Activated T-cell treated with anti-CD3 and anti-CD28 coated beads, Interleukin-2, amount 50 U/mL, for 24 hours (primary cell): Measurements from ENCODE around the gene CCL5.
"Not testable (repeated sequence)": the region's sequence is repeated elsewhere in the genome, so short reads cannot be mapped to it uniquely, and the experiment has no call there.

Source experiments
- DNase-seq: peaks from one replicate; pipeline ENCODE4 v3.0.0-alpha.2; 2020
- H3K27ac Mint-ChIP-seq: 2 replicates; pipeline ENCODE4 v1.8.0; 2020; ENCODE audit warnings: mild to moderate bottlenecking, mixed read lengths
- H3K27me3 Mint-ChIP-seq: 2 replicates; pipeline ENCODE4 v1.8.0; 2020; ENCODE audit warnings: mixed read lengths
- H3K36me3 Mint-ChIP-seq: 2 replicates; pipeline ENCODE4 v1.8.0; 2020; ENCODE audit warnings: low read depth, mixed read lengths
- H3K4me1 Mint-ChIP-seq: 2 replicates; pipeline ENCODE4 v1.8.0; 2020; ENCODE audit warnings: low read depth, mixed read lengths
- H3K4me3 Mint-ChIP-seq: 2 replicates; pipeline ENCODE4 v1.8.0; 2020; ENCODE audit warnings: mild to moderate bottlenecking, moderate library complexity, mixed read lengths
- H3K9me3 Mint-ChIP-seq: 2 replicates; pipeline ENCODE4 v1.8.0; 2020; ENCODE audit warnings: mixed read lengths

Gene CCL5

DNA sequence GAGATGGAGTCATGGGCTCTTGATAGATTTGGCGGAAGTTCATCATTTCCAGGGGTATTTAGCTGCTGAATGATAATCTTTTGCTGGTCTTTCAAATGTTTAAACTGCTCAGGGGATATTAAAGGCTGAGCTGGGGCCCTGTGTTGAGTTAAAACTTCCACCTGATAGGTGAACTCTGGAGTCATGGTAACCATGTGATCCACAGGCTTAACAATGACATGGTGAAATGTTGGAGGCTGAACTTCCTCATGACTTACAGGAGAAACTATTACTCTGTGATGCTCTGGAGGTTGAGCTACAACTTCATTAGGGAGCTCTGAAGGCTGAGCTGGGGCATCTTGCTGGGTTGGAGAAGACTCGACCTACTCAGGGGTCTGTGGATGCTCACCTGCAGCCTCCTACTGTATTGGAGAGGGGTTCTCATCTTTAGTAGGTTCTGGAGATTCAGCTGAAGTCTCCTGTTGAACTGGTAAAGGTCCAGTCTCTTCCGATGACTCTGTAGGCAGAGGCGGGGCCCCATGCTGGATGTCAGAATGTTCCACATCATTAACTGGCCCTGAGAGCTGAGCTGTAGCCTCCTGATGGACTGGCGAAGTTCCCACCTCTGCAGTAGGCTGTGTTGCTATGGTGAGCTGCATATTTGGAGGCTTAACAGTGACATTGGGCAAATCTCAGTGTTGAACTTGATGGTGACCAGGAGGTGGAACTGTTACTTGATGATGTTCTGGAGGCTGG is 26.2 kb upstream of the CCL5 start:
- Mint-ChIP-seq H3K9me3 (no peaks in the 10 kb centered on the region), H3K27me3 (no peaks in the 10 kb centered on the region), H3K4me1 (peaks cover 10% of the 10 kb centered on the region), H3K36me3 (no peaks in the 10 kb centered on the region), H3K4me3 (no peak overlapping the region), H3K27ac (no peak overlapping the region)
- no peak for DNase-seq

DNA sequence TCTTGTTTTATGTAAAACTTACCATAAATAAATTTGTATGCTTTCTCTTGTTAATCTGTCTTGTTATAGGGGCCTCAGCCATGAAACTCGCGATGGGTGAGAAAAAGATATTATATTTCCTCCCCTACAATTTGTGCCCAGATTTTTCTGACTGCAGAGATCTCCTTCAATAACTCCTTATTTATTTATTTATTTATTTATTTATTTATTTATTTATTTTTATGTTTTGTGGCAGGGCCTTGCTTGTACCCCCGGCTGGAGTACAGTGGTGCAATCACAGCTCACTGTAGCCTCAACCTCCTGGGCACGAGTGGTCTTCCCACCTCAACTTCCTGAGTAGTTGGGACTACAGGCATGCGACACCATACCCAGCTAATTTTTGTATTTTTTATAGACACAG is 23.3 kb upstream of the CCL5 start:
- H3K27ac Mint-ChIP-seq: no peak overlapping the region
- DNase-seq: no peak
- H3K27me3 Mint-ChIP-seq: no peaks in the 10 kb centered on the region
- no peak overlapping the region for H3K4me3 Mint-ChIP-seq
- H3K4me1 Mint-ChIP-seq: peaks cover 36% of the 10 kb centered on the region
- H3K9me3 Mint-ChIP-seq: no peaks in the 10 kb centered on the region
- H3K36me3 Mint-ChIP-seq: no peaks in the 10 kb centered on the region

DNA sequence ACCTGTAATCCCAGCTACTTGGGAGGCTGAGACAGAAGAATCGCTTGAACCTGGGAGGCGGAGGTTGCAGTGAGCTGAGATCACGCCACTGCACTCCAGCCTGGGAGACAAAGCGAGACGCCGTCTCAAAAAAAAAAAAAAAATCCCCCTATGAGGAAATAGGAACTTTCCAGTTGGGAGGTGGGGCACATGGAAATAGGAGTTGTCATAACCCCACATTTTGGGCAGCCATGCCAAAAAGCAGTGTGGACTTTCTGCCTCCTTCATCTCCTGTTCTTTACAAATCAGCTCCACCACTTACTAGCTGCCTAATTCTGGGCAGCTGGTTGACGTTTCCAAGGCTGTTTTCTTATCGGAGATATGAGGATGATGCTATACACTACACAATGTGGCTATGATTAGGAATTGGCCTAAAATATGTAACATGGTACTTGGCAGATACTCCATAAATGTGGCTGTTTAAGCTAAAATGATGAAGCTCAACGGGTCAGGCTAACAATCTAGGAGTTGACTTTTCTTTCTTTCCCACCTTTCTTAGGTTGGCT is 21.5 kb upstream of the CCL5 start:
- Mint-ChIP-seq H3K27me3 (no peaks in the 10 kb centered on the region), H3K4me1 (peaks cover 44% of the 10 kb centered on the region), H3K9me3 (no peaks in the 10 kb centered on the region), H3K27ac (no peak overlapping the region), H3K4me3 (no peak overlapping the region), H3K36me3 (no peaks in the 10 kb centered on the region)
- DNase-seq: no peak

DNA sequence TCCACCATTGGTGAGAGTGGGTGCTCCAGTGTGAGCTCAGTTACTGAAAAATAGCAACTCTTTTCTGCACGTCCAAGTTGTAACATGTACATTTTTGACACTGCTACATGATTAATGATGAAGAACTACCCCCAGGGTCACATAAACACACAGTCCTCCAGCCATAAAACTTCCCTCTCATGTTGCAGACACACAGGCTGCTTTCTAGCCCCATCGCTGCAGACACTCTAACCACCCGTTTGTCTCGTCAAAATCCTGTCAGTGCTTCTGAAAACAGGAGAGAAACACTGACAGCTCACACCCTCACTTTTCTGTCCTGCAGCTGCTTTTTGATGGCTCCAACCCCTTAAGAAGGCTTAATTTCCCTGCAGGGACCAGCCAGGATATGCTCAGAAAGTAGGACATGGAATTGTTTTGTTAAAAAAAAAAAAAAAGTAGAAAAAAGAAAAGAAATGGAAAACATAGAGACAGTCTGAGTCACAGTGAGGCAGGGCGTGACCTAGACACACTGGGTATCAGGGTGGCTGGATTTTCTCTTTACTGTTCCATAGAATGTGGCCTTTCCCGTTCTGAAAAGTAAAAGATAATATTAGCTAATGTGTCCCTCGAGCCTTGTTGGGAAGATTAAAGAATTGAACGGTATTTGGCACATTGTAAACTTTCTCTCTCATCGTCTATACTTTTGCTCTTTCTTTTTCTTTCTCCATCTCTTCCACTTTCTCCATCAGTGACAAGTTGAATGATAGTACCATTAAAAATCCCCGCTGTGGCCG is 20.7 kb upstream of the CCL5 start:
- DNase-seq: no peak
- Mint-ChIP-seq H3K9me3 (no peaks in the 10 kb centered on the region), H3K27ac (peak overlapping the region; percentile 0), H3K36me3 (no peaks in the 10 kb centered on the region), H3K4me3 (peak overlapping the region; percentile 28), H3K4me1 (peaks cover 52% of the 10 kb centered on the region), H3K27me3 (no peaks in the 10 kb centered on the region)

DNA sequence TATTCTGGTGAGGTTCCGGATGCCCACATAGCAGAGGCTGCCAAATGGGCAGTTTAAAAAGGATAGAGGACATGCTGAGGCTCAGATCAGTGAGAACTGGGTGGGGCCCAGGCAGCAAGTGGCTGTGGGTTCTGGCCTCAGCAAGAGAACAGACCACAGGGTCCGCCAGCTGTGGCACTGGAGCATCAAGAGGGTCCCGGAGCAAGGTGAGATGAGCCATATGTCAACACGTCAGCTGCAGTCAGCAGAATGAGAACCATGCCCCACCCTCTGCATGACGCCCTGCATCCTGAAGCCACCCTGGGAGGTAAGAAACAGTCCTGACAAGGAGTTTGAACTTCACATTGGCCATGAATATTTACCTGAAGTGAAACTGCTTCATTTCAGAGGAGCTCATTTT is 20.1 kb upstream of the CCL5 start:
- DNase-seq: no peak
- H3K36me3 Mint-ChIP-seq: no peaks in the 10 kb centered on the region
- H3K4me3 Mint-ChIP-seq: peak overlapping the region; percentile 6
- peak overlapping the region; percentile 66 for H3K27ac Mint-ChIP-seq
- peaks cover 58% of the 10 kb centered on the region for H3K4me1 Mint-ChIP-seq
- no peaks in the 10 kb centered on the region for H3K9me3 Mint-ChIP-seq
- no peaks in the 10 kb centered on the region for H3K27me3 Mint-ChIP-seq

DNA sequence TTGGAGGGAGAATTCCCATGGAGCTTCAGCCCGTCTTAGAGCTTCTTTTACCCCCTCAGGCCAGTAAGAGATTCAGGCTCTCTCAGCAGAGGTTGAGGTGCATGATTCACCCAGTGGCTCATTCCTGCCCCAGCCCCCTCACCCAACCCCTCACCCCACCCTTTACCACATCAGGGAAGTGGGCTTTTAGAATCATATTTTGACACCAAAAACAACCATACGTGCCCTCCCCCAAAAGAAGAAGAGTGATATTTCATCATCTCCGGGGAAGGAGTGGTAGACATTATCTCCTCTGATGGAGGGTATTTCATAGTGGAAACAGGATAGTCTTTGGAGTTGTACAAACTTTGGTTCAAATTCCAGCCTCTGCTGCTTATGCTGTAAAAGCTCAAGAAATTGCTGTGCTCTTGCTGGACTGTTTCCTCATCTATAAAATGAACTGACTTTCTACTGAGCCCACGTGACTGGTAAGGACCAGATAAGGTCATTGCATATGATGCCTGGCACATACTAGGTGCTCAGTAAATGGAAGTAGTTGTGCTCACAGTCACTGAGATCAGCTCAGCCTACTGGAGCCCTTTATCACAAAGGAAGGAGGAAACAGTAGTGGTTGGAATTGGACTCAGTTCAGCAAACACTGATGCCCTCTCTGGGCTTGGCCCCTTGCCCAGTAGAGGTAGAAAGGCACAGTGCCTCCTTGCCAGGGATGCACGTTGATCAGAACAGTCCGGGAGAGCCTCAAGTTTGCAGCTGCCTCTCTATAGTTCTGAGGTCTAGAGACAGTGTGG is 18.3 kb upstream of the CCL5 start:
- Mint-ChIP-seq H3K27me3 (no peaks in the 10 kb centered on the region), H3K4me1 (peaks cover 65% of the 10 kb centered on the region), H3K27ac (peak overlapping the region; percentile 83), H3K4me3 (peak overlapping the region; percentile 61), H3K36me3 (no peaks in the 10 kb centered on the region), H3K9me3 (no peaks in the 10 kb centered on the region)
- DNase-seq: no peak

DNA sequence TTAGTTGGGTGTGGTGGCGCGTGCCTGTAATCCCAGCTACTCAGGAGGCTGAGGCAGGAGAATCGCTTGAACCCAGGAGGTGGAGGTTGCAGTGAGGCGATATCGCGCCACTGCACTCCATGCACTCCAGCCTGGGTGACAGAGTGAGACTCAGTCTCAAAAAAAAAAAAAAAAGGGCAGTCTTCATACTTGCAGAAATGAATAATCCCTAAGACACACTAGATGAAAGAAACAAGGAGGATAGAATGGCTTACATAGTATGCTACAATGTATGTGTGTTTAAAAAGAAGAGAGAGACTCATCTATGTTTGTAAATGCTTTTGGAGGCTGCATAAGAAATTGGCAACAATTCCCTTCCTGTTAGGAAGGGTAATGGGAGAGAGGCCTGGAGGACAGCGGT is 17.6 kb upstream of the CCL5 start:
- Mint-ChIP-seq H3K4me3 (peak overlapping the region; percentile 61), H3K27ac (peak overlapping the region; percentile 83), H3K4me1 (peaks cover 67% of the 10 kb centered on the region)
- H3K27me3 Mint-ChIP-seq, H3K36me3 Mint-ChIP-seq, H3K9me3 Mint-ChIP-seq, DNase-seq: not testable (repeated sequence)

DNA sequence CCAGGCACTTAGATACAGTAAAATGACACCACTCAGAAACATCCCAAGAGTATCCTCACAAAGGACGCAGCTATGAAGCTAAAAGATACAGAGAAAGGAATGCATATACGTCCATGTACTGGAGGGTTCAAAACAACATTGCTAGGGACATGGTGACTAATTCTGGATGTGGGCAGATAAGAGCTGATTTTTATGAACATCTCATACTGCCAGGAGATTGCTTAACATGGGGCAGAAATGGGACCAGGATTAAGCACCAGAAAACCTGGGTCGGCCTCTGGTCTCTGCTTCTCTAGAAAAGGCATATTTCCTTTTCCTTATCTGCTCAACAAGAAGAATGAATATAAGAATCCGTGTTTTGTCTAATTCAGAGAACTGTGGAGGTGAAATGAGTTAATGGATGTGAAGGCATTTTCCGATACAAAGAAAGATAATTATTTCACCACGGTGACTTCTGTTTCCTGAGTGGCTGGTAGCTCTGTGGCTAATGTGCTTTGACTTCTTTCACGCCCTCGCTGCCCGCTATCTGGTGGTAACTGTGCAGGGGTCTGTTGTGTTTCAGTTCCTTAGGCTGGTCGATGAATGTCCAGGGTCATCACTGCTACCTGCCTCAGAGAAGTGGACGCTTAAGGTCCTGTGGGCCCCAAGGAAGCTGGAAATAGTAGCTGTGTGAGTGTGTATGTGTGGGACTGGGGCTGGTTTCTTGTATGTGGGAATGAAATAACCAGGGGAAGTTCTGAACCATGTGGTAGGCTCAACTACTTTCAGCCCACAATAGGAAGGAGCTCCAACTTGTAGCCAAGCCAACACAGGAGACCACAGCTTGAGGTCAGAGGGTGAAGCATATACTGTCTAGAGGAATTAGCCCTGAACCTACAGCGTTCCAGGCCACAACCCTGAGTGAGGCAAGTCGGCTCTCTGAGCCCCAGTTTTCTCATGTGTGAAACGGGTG is 15.8 kb upstream of the CCL5 start:
- Mint-ChIP-seq H3K36me3 (no peaks in the 10 kb centered on the region), H3K4me3 (peak overlapping the region; percentile 44), H3K4me1 (peaks cover 77% of the 10 kb centered on the region), H3K9me3 (no peaks in the 10 kb centered on the region), H3K27ac (peak overlapping the region; percentile 93), H3K27me3 (no peaks in the 10 kb centered on the region)
- DNase-seq: peak; percentile 51

DNA sequence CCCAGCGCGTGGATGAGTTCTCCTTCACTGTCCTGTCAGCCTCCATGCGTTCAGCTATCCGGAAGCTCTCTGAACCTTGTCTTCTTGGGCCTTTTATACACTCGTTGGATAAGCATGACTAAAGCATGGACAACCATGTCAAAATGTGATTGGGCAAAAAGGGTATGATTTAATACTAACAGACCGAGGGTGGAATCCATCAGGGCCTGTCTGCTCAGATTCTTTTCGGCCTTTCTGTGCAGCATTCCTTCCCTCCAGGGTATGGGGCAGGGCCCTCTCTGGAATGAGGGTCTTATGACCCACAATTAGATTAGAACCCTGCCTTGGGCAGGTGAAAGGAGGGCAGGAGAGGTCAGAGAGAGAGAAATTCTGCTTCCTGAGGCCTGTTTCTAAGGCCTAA is 14.0 kb upstream of the CCL5 start:
- peaks cover 76% of the 10 kb centered on the region for H3K4me1 Mint-ChIP-seq
- no peak overlapping the region for H3K27ac Mint-ChIP-seq
- no peaks in the 10 kb centered on the region for H3K36me3 Mint-ChIP-seq
- no peak for DNase-seq
- no peak overlapping the region for H3K4me3 Mint-ChIP-seq
- H3K27me3 Mint-ChIP-seq: no peaks in the 10 kb centered on the region
- no peaks in the 10 kb centered on the region for H3K9me3 Mint-ChIP-seq

DNA sequence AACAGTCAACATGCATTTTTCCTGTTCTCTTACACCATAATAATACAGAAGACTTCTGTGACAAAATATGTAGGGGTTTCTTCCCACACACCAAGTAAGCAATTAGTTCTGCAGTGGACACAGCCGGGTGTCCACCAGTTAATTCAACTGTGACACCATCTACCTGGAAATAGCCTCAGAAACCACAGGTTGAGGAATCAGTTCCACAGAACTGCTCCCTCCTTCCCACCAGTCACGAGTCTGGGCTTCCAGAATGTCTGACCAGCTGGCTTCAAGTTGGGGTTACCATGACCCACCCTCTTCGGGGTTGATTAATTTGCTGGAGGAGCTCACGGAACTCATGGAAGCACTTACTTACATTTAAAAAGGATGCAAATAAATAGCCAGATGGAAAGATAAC is 13.6 kb upstream of the CCL5 start:
- no peaks in the 10 kb centered on the region for H3K36me3 Mint-ChIP-seq
- H3K27ac Mint-ChIP-seq: no peak overlapping the region
- peaks cover 76% of the 10 kb centered on the region for H3K4me1 Mint-ChIP-seq

DNA sequence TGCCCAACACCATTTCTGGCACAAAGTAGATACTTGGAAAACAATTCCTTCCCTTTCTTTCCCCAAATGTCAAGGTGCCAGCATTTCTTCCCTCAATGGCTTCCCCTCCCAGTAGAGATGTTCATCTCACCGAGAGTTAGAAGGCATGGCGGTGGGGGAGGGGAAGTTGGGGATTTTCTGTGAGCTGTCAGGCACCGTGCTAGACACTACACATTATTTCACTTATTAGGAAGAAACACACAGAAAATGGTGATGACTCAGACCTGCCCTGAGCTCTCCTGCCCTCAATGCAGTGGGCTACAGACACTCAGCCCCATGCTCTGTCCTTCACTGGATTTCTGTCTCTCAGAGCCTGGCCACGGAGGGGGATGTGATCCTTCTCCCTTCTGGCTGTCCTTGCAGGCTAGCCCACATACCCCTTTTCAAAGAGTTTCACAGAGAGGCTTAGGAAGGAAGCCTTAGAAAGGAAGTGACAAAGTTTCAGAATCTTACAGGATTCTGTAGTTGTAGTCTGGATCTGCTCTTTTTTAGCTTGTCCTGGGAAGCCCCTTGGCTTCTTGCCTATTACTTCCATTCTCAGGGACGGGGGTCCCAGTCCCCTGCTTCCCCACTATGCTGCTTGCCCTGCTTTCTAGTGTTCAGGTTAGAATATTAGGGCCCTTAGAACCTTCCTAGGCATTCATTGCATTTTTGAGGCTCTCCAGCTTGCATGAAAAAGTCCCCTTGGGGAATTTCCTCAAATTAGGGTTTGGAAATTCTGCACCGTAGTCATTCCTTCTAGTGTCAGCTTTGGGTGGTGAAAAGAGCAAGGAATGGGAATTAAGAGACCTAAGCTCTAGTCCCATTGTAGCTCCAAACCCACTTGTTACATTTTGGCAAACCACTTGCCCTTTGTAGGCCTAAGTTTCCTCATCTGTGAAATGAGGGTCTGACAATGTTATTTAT is 12.2 kb upstream of the CCL5 start:
- Mint-ChIP-seq H3K27me3 (no peaks in the 10 kb centered on the region), H3K36me3 (no peaks in the 10 kb centered on the region), H3K27ac (peak overlapping the region; percentile 75), H3K9me3 (no peaks in the 10 kb centered on the region), H3K4me1 (peaks cover 71% of the 10 kb centered on the region), H3K4me3 (peak overlapping the region; percentile 35)
- peak; percentile 71 for DNase-seq

More for the DNA sequence above, 13.6 kb upstream of the CCL5 start:
- H3K4me3 Mint-ChIP-seq: no peak overlapping the region
- H3K9me3 Mint-ChIP-seq: no peaks in the 10 kb centered on the region
- no peaks in the 10 kb centered on the region for H3K27me3 Mint-ChIP-seq
- DNase-seq: no peak

DNA sequence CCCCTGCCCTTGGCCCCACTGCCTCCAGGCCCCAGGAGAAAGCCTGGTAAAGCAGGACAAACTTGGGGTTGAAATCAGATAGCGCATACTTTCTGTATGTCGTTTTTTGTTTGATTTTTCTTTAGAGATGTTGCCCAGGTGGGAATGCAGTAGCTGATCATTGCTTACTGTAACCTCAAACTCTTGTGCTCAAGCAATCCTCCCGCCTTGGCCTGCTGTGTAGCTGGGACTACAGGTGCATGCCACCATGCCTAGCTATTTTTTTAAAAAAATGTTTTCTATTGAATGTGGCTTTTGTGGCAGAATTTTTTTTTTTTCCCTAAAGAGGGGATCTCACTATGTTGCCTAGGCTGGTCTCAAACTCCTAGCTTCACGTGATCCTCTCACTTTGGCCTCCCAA is 11.1 kb upstream of the CCL5 start:
- peaks cover 68% of the 10 kb centered on the region for H3K4me1 Mint-ChIP-seq
- H3K4me3 Mint-ChIP-seq: no peak overlapping the region
- no peaks in the 10 kb centered on the region for H3K9me3 Mint-ChIP-seq
- H3K27ac Mint-ChIP-seq: peak overlapping the region; percentile 31
- no peaks in the 10 kb centered on the region for H3K36me3 Mint-ChIP-seq
- H3K27me3 Mint-ChIP-seq: no peaks in the 10 kb centered on the region
- no peak for DNase-seq

DNA sequence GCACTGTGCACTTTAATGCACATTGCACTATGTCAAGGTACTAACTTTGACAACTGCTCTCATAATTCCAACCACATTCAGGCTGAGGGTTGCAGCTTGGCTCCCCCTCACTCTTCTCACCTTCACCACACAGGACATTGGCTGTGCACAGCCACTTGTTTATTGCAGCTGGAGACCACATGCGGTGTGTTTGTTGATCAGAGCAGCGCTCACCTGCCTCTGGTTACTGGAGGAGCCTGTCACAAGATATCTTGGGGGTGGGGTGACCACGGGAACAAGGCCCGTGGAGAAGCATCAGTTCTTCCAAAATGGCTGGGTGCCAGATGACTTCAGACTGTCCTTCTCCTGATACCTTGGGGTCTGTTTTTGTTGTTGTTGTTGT is 10.6 kb upstream of the CCL5 start:
- Mint-ChIP-seq H3K27me3 (no peaks in the 10 kb centered on the region), H3K4me3 (no peak overlapping the region), H3K4me1 (peaks cover 63% of the 10 kb centered on the region), H3K36me3 (no peaks in the 10 kb centered on the region), H3K27ac (peak overlapping the region; percentile 31), H3K9me3 (no peaks in the 10 kb centered on the region)
- DNase-seq: peak; percentile 48
